ENCODE results near the gene ACVR1. TPM values are rescaled to one million over a fixed set of nuclear protein-coding genes. Genes with fewer than 3 reads are reported as not detected.

The ACVR1 gene
- total and polyA plus RNA-seq, 2 of the 13 experiments (the other 11 are each of a cell fraction or from before 2014, with no cell fraction given): 2.3 to 5.4 TPM

- TF ChIP-seq ZNF281 (CRISPR knock-in tag; IDR thresholded peaks at IDR 0.05; ENCODE audit: borderline replicate concordance): peak; percentile 76
- TF ChIP-seq ZFP36 (IDR thresholded peaks at IDR 0.05; ENCODE audit: borderline replicate concordance, low read depth, low read length, partially characterized antibody): no peak
- 0 out of 2 replicates have a peak, but pooled peaks have one; percentile 26 for TF ChIP-seq ZFP37 (CRISPR knock-in tag; IDR thresholded peaks at IDR 0.05; ENCODE audit: borderline replicate concordance)
- no peak for TF ChIP-seq TP53 (CRISPR knock-in tag; conservative IDR thresholded peaks at IDR 0.05)
- peak; percentile 59; the same call in 1 of the 2 replicates for TF ChIP-seq NCOA2 (CRISPR knock-in tag; IDR thresholded peaks at IDR 0.05)
- no peak for TF ChIP-seq HNRNPK (IDR thresholded peaks at IDR 0.05; ENCODE audit: low read depth, low read length, poor library complexity, severe bottlenecking)
- TF ChIP-seq ARNT (IDR thresholded peaks at IDR 0.05): no peak
- no peak for TF ChIP-seq MAZ (IDR thresholded peaks at IDR 0.05; ENCODE audit: borderline replicate concordance, low read depth, low read length)
- TF ChIP-seq MAZ (CRISPR knock-in tag; IDR thresholded peaks at IDR 0.05; ENCODE audit: low read depth): no peak
- no peak for TF ChIP-seq CHCHD3 (CRISPR knock-in tag; IDR thresholded peaks at IDR 0.05)
- peak; percentile 78 for TF ChIP-seq ZNF501 (CRISPR knock-in tag; IDR thresholded peaks at IDR 0.05)
Observed at GRCh38 chr2:157840568-157841156, 35.5 kb downstream of the ACVR1 start (continued).
